IPS-NIHi7 (cell line): ENCODE data around the gene PDE6B.
"Not testable (repeated sequence)": the region's sequence is repeated elsewhere in the genome, so short reads cannot be mapped to it uniquely, and the experiment has no call there.

Source experiments
- DNase-seq: peaks from one replicate; pipeline ENCODE4 v3.0.0; 2012; ENCODE audit warnings: mixed read lengths; ENCODE audit errors: extremely low spot score

The PDE6B gene

GRCh38 chr4:683247-683897 is 58.0 kb downstream of the PDE6B start:
- DNase-seq, result no peak

GRCh38 chr4:683982-684622 is 58.7 kb downstream of the PDE6B start:
- DNase-seq, result peak; percentile 82

- DNase-seq, result no peak
These were observed 59.4 kb downstream of the PDE6B start for GRCh38 chr4:684623-685327.

- DNase-seq, result no peak
These were observed 60.5 kb downstream of the PDE6B start for GRCh38 chr4:685679-686412.

GRCh38 chr4:686413-687040 is 61.2 kb downstream of the PDE6B start:
- DNase-seq, result no peak

- peak; percentile 45 for DNase-seq
These were observed 61.9 kb downstream of the PDE6B start for GRCh38 chr4:687048-687970.

GRCh38 chr4:687971-688853 is 62.8 kb downstream of the PDE6B start:
- peak; percentile 71 for DNase-seq

GRCh38 chr4:688854-689681 is 63.7 kb downstream of the PDE6B start, which contains the start of gene SLC49A3:
SLC49A3 (minus strand) TSS chr4:689151; CDS start chr4:689127, 24 bp downstream.
- peak; percentile 51 for DNase-seq

GRCh38 chr4:689723-690122 is 64.3 kb downstream of the PDE6B start:
- no peak for DNase-seq

- no peak for DNase-seq
These were observed 67.6 kb downstream of the PDE6B start for GRCh38 chr4:692771-693554.

GRCh38 chr4:694341-694940 is 69.1 kb downstream of the PDE6B start:
- DNase-seq, result not testable (repeated sequence)

- no peak for DNase-seq
These were observed 74.6 kb downstream of the PDE6B start for GRCh38 chr4:699816-700580.

GRCh38 chr4:700587-701264 is 75.4 kb downstream of the PDE6B start:
- DNase-seq, result no peak

GRCh38 chr4:702618-703048 is 77.3 kb downstream of the PDE6B start:
- no peak for DNase-seq

GRCh38 chr4:703336-704197 is 78.2 kb downstream of the PDE6B start:
- DNase-seq, result no peak
